Activated naive CD4-positive, alpha-beta T cell treated with anti-CD3 and anti-CD28 coated beads, Interleukin-2, amount 50 U/mL, for 16 hours (primary cell): ENCODE measurements around the gene SRGAP3.

ENCODE experiments used
- DNase-seq: peaks from one replicate; pipeline ENCODE4 v3.0.0-alpha.2; 2020

Gene SRGAP3

DNA sequence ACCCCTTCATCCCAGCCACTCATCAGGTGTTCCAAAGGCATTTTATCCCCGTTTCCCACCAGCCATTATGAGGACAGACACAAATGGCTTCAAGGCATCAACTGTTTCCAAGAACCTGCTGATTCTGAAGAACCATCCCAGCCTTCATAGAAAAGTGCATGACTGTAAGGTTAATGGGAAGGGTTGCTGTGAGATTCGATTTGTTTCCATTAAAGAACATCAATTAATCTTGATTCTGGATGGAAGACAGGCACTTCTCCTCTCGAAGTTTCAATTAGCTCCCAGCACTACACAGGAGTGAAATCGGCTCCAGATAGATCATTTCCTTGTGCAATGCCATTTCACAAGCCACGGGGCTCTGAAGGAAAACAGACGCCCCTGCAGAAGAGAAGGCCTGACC, 25.8 kb downstream of the SRGAP3 start:
- no peak for DNase-seq

DNA sequence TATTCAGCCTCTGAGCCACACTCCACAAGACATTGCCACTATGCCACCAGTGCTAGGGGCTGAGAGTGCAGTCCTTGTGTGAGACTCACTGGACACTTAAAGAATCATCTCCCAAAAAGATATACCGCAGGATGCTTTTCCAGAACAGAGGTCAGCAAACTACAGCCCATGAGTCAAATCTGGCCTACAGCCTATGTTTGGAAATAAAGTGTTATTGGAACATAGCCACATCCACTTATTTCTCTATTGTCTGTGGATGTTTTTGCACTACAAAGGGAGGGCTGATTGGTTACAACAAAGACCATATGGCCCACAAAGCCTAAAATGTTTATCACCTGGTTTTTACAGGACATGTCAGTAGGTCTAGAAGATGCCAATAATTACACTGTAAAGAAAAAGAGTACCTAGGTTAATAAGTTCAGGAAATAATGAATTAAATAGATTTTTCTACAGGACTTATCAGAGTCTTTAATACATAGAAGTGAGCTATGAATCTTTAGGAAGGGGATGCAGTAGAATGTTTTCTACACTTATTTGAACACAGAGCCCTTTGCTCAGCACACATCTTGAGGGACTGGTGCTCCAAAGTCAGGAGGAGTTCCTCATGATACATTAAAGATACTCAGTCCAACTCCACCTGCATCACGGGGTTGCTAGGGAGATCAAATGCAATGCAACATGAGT, 26.3 kb downstream of the SRGAP3 start:
- no peak for DNase-seq

DNA sequence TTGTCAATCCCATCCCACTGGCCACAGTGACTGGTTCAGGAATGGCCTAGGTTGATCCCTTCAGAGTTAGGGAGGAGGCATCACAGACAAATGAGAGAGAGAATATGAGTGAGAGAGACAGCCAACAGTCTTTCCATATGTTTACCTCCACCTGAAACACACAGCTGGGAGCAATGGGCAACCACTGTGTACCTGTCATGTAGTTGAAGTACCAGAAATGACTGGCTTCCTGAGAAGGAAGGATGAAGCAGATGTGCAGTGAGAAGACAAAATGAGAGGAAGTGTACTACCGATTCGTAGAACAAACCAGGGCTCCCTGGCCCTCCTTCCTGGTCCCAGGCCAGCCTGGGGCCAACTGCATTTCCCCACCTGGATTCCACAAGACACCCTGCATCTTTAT, 27.4 kb downstream of the SRGAP3 start:
- no peak for DNase-seq

DNA sequence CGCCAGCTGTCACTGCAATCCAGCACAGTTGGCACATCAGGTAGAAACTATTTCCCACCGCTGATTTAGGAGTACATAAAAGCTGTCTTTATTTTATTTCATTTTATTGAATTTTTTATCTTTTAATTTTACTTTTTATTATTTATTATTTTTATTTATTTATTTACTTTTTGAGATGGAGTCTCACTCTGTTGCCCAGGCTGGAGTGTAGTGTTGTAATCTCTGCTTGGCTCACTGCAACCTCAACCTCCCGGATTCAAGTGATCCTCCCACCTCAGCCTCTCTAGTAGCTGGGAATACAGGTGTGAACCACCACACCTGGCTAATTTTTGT, 31.0 kb downstream of the SRGAP3 start:
- DNase-seq = no peak

DNA sequence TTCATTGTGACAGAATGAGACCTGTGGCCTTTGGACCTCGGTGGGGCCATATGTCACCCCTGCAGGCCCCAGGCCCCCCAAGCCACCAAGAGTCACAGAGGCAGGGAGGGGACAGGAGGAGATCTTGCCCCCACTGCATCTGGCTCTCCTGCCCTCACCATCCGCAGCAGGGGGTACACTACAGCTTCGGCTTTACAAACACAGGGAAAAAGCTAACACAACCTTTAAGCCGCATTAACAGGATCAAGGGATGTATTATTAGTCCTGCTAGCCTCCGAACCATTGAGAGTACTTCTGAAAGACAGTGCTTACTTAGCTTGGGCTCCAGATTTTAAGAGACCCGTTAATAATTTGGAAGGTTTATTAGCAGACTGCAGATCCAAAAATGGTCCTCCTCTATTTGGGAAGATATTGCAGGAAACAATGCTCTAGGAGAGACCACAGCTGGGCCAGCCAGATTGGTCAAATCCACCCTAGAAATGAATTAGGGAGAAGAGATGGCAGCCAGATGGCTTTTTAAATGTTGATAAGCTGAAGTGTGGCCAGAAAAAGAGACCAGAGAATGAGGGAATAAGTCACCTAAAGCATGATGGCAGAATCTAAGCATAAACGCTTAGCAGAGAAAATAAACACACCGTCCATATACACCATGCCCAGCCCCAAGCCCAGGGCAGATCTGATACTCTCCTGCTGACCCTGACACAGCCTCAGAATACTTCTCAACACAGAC, 31.5 kb downstream of the SRGAP3 start:
- DNase-seq = no peak

DNA sequence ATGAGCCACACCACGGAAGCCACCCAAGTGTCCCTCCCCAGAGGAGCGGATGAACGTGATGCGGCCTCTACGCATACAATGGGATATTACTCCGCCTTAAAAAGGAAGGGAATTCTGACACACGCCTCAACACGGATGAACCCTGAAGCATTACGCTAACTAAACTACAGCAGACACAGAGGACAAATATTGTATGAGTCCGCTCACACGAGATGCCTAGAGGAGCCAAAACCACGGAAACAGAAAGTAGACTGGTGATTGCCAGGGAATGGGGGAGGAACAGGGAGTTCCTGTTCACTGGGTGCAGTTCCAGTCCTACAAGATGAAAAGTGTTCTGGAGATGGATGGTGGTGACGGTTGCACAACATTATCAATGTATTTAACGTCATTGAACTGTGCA, 32.7 kb downstream of the SRGAP3 start:
- no peak for DNase-seq

DNA sequence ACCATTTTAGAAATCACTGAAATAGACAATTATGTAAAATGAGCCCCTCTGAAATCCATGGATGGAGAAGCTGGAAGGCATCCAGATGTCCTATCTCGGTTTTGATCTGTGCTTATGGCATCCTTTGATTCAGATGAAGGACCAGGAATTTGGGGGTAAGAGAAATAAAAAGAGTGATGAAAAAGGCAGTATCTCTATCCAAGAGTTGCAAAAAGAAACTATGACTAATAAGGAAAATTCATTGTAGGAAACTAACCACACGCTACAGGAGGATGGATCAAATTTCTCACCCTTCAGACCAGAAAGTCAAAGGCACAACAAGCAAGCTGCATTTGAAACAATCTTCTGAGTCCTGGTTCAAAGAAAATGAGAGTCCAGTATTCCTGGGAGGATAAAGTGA, 34.8 kb downstream of the SRGAP3 start:
- no peak for DNase-seq

DNA sequence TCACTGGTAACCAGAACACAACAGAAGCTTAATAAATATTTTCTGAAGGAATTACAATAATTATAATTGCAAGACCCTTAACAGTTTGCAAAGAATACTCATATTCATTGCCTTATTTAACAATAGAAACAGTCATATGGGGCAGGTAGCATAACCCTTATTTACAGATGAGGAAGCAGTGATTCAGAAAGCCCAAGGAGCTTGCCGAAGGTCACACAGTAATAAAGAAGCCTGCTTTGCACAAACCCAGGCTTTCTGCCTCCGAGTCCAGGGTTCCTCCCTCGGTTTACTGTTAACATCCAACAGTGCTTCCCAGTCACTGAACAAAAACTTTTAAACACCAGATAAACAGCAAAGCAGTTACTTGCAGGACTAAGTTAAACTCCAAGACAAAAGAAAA, 35.3 kb downstream of the SRGAP3 start:
- no peak for DNase-seq

DNA sequence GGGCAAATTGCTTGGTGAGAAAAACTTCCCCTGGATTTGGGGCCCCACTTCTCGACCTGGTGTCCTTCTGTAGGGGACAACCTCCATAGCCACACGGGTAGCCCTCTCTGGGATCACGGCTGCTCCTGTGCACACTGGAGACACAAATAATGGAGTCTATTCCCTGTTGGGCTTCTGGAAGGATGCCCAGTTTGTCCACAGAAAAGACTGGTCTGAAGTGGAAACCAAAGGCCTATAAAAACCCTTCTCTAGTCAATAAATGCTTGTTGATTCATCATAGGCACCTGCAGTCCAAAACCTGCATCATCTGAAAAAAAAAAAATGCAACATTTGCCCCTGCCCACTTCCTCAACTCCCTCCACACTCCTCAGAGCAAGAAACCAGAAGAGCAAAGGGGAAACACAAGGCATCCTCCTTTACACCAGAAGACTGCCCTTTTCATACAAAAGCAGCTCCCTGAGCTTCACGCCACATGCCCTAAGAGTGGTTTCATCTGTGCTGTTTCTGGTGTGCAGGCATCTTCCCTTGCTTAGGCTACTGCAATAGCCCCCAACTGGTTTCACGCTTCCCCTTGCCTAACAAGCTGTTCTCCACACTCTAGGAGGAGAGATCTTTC, 36.3 kb downstream of the SRGAP3 start:
- no peak for DNase-seq

DNA sequence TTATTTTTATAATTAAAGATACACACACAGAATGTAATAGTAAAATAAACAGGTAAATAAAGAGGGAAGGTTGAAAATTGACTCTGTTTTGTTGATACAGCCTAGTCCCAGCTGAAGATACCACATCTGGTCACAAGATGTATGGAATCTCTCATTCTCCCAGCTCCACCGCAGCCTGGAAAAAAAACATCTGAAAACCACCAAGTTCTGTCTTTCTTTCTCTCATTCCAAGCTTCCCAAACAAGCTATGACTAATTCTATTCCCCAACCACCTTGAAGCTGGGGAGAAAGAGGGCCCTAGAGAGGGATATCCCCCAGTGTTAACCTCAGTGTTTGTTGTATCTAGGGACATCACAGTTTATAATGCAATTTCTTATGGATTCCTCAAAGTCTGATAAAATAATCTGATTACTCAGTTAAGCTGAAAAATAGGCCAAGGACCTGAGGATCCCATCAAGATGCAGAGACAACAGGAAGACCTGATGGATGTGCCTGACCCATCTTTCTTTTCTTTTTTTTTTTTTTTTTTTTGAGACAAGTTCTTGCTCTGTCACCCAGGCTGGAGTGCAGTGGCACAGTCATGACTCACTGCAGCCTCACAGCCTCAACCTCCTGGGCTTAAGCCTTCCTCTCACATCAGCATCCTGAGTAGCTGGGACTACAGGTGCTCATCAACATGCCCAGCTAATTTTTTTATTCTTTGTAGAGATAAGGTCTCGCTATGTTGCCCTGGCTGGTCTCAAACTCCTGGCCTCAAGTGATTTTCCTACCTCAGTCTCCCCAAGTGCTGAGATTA, 38.1 kb downstream of the SRGAP3 start:
- DNase-seq = no peak

DNA sequence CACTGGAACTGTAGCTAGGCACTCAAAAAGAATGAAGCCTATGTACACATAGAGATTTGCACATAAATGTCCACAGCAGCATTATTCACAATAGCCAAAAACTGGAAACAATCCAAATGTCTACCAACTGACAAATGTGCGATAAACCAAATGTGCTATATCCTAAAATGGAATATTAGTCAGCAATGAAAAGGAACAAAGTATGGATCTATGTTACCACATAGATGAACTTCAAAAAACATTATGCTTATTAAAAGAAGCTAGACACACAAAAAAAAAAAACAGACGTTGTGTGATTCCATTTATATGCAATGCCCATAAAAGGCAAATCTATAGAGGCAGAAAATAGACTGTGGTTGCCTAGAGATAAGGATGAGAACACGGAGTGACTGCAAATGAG, 39.7 kb downstream of the SRGAP3 start:
- no peak for DNase-seq

DNA sequence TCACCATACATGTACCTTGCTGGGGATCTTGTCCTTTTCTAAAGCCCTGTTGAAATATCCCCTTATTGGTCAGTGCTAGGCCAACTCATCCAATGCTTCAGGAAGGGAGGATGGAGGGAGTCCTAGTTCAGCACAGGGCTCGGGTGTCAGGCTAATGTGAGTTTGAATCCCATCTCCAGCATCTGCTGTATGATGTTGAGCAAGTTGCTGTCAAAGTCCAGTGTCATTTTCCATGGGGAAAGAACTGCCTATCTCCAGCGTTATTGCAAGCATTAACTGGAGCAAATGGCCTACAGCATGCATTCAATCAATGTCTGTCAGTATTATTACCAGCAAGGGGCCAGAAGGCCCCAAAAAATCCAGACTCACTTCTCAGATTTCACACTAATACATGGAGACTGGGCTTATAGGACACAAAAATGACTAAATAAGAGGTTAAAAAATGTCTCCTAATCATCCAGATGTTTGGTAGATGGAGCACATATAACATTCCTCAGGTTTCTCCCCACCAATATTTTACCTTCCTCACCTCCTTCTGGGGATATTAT, 40.8 kb downstream of the SRGAP3 start:
- DNase-seq = no peak

DNA sequence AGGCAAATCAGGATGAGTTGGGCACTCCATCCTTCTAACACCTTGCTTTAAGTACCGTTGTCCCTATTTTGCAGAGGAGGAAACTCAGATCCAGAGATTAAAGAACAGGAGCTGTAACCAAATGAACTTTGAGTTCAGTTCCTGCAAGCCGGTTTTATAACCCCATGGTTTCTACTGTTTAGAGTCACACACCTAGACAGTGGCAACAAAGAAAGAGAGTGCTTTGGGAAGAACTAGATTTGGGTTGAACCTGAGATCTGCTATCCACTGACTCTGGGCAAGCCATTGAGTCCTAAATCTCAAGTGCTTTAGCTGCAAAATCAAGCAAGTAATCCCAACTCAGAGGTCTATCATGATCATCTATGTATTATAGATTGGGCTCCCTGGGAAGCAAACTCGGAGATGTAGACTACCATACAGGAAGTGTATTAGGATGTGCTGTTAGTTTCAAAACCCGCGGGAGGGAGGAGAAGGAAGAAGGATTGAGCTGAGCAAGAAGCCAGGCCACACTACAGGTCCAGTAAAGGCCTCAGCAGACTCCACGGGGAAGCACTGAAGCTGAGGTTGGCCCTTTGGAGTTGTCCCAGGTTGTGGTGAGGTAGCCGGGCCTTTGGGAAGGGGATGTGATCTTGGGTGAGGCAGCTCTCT, 42.2 kb downstream of the SRGAP3 start:
- no peak for DNase-seq

DNA sequence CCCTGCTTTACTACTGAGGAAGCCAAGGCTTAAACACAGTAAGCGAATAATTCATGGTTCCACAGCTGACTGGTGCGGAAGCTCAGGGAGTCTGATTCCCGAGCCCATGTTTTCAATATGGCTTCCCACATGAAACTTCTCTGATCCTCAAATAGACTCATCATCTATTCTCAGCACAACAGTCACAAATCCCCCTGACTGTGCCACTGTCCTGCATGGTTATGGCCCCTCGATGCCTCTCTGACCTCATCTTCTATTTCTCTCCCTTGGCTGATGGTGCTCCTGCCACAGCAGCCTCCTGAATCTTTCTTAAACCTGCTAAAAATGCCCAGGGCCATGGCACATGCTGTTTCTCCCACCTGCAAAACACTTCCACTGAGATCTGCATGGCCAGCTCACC, 43.2 kb downstream of the SRGAP3 start:
- DNase-seq = no peak

DNA sequence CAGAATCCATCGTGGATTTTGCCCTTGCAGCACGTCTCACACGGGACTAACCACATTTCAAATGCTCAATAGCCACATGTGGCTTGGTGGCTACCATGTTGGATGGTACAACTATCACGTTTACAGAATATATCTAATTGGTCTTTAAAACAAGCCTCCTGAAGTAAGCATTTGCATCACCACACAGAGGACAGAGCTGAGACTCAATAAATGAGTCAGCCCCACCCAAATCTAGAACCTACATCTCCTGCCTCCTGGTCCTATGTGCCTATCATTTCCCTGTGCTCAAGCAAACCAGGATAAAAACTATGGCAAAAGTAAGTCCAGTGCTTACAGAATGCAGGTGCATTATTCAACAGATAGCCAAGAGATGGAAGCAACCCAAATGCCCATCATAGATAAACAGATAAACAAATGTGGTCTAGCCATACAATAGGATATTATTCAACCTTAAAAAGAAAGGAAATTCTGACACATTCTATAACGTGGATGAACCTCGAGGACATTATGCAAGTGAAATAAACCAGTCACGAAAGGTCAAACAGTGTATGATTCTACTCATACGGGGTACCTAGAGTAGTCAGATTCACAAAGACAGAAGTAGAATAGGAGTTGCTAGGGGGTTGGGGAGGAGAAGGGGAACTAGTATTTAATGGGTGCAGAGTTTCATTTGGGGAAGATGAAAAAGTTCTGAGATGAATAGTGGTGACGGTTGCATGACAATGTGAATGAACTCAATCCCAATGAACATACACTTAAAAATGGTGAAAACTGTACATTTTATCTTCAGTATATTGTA, 43.9 kb downstream of the SRGAP3 start:
- DNase-seq = no peak

DNA sequence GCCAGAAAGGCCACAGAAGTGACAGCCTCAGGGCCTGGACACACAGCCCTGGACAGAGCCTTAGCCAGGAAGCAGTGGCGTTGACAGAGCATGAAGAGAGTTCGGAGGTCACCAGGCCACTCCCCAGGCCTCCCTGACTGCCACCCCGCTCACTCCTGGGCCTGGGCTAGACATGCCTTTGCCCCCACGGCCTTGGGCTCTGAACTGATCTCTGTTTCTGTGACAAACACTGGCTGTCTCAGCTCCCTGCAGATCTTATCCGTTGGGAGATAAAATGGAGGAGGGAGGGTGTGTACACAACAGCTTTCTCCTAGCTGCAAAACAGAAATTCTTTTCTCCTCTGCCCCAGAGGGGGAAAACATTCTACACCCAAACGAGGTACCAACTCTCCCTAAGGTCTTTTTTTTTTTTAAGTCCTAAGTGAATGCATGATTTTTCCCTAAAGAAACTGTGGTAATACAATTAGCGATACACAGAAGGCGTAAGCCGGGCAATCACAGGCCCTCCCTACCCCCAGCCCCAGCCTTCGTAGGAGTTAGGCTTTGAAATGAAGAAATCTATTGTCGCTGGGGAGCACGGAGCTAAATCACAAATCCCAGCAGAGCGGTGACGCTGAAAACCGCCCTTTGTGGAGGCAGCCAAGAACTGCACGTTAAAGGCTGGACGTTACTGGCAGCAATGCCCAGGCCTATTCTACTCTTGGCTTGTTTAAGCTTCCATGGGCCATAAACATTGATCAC, 45.0 kb downstream of the SRGAP3 start:
- no peak for DNase-seq

DNA sequence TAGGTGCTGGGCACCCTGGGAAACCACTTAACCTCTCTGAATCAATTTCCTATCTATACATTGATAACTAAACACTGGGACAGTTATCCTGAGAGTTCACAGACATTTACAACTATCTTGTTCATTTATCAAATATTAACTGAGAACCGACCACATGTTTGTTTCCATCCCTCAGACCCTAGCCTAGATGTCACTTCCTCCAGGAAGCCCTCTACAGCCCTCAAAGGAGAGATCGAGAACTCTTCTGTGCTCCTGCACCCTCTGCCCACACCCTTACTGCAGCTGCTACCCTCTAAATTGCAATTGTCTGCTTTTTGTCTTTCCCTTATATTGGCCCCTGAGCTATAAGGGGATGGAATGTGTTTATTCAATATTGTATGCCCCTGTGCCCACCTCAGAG, 46.1 kb downstream of the SRGAP3 start:
- no peak for DNase-seq

DNA sequence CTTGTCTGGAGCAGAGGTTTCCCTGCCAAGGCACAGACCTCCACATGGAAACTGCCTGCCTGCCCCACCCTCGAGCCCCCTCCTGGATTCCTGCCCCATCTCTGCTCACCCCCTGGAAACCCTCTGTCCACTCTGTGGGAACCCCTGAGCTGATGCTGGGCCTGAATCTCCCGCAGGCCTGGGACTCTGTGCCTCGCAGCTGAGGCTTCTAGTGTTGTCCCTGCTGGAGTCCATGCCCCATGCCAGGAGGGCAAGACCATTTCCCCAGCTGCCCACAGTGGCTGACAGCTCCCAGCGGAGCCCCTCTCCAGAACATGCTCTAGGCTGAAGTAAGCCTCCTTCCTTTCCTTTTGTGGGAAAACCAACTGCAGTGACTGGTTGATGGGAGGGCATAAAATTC, 46.9 kb downstream of the SRGAP3 start:
- DNase-seq = no peak

DNA sequence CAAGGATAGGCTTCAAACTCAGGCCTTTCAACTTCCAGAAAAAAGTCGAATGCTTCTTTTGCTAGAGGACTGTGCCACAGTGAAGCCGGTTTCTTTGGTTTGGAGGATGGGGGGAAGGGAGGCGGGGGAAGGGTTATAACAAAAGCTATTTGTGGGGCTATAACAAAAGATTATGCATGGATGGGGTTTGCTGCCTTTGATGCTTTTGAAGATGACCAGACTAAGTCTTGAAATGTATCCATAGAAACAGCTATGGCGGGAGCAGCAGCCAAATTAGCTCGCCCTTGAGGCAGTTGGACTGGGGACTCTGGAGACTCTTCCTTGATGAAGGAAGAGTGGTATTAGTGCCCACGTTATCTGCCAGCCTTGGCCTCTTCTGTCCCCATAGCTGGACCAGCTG, 47.5 kb downstream of the SRGAP3 start:
- no peak for DNase-seq

DNA sequence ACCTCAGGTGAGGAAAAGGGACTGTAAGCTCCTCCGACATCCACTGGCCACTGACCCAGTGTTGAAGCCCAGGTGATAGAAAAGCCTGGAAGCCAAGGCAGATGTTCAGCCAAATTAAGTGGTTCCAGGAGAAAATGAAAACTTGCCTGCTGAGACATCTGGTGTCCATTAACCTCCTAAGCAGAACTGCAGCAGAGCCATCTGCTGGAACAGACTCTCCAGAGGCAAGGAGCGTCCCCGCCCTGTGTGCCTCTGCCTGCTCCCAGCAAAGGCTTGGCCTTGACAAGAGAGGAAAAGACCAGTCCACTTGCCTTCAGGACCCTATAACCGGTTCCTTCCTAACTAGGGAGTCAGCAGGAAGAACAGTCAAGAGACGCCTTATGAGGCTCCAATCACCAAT, 48.2 kb downstream of the SRGAP3 start:
- DNase-seq = no peak

DNA sequence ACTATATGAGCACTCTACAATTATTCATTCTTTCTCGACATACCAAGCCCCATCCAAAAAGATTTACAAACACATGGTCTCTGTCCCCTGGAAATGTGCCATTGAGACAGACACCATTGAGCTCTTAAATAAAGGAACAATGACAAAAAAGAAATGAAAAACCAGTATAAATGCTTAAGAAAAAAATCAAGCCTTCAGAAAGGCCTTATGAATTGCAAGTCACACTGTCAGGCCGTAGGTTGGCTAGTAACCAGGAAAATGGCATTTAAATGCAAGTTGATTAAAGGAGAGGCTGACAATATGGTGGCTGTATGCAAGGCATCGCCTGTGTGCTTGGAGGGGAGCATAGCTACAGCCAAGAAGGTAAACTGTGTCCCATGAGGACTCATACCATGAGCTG, 49.7 kb downstream of the SRGAP3 start:
- no peak for DNase-seq
